ENCODE results near the gene CDK8.

Gene CDK8

DNA sequence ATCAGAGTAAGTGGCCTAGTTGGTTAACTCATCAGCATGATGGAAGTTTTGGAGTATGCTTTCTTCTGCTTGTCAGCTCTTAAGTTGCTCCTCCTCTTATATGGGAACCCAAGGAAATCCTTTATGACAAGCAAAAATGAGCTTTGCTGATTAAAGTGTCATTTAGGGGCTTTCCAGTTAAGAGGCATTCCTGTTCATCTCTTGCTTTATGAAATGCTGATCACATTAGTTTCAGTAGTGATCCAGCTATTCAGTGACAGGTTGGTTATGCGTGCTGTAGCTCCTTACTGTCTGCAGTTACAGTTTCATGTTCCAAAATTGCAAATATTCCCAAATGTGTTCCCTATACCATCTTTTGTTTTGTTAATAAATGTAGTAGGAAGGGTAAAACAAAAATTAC lies 146.6 kb downstream of the CDK8 start:
- no peak for DNase-seq

DNA sequence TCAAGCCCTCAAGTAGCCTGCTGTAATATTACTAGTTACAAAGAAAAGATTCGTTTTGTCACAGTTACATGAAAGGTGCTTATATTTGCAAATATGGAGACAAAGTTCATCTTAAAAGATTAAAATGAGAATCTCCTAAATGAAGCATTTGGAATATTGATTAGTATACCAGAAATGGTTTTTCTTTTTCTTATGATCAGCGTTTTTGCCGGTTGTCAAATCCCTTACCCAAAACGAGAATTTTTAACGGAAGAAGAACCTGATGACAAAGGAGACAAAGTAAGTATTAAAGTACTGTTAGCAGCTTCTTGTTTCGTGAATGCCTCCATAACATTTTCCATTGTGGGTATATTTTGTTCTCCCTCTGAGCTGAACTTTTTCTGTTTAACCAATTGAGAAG lies 147.1 kb downstream of the CDK8 start:
- no peak for DNase-seq

GRCh38 chr13:26401578-26402021 lies 147.7 kb downstream of the CDK8 start:
- no peak for DNase-seq

DNA sequence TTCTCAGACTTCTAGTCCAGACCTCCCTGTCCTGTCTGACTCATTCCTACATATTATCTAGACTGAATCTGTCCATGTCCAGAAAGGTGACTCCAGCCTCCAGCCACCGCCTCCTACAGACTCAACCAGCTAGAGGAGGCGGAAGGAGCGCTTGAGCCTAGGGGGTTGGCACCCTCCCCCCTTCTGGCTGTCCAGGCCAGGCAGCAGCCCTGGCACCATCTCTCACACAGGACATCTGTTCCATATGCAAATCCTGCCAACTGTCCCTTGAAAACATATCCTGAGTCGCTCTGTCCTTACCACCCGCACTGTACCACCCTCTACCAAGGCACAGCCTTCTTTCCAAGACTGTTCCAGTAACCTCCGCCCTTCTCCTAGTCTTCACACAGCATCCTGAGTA lies 152.9 kb downstream of the CDK8 start:
- peak; percentile 4 to 38 for DNase-seq

DNA sequence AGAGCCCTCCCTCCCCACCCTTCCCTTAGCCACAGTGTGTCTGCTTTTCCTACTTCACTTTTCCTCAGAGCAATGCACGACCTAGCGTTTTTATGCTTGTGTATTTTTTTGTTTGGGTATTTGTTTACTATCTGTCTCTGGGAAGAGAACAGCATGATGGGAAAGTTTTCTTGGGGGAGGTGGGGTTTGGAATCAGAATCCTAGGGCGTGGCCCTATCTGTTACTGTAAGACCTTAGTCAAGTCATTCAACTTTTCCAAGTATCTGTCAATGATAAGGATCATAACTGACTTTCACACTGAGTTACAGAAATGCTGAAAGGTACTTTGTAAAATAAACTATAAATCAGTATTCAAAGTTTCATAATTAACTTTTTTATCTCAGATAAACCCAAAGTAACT lies 157.3 kb downstream of the CDK8 start:
- no peak for DNase-seq

- no peak for DNase-seq
These were observed 158.3 kb downstream of the CDK8 start for GRCh38 chr13:26412263-26412662.

- no peak for DNase-seq
These were observed 159.2 kb downstream of the CDK8 start for GRCh38 chr13:26412936-26413716.

GRCh38 chr13:26420282-26420960 lies 166.5 kb downstream of the CDK8 start:
- DNase-seq: no peak

GRCh38 chr13:26422036-26422435 lies 168.1 kb downstream of the CDK8 start:
- DNase-seq: no peak

GRCh38 chr13:26423629-26424028 lies 169.7 kb downstream of the CDK8 start:
- DNase-seq: no peak

- DNase-seq: no peak
These were observed 170.3 kb downstream of the CDK8 start for GRCh38 chr13:26424181-26424580.

GRCh38 chr13:26425443-26426358 lies 171.8 kb downstream of the CDK8 start:
- DNase-seq: no peak

- no peak for DNase-seq
These were observed 179.8 kb downstream of the CDK8 start for GRCh38 chr13:26433776-26434175.

DNA sequence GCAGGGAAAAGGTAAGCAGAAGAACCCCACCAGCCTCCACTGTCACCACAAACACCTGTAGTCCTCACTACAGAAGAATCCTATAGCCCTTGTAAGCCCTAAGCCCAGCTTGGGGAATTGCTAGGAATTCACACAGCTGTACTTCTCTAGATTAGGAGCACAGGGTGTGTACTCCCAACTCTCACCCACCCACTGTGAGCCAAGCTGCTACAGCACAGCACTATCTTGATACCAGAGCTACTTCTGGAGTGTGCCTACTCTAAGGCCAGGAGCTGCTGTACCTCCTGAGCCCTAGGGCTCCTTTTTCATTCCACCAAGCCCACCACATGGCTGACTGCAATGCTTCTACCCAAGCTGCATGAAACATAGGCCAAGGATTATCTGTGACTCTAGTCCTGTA lies 181.2 kb downstream of the CDK8 start:
- no peak for DNase-seq

DNA sequence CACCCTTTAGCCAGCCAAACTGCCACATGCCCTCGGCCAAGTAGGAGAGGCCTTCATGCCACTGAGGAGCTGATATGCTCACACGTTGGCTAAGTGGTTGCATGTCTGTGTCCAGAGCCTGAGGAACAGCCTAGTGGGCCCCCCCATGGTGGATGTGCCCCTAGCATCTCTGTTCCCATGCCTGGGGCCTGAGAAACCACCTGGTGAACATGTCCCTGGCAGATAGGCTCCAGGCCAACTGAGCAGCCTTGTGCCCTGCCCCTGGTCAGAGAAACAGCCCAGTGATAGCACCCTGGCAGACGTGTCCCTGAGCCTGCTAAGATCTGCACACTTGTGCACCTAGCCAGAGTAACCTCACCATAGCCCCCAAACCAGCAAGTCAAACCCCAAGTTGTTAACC lies 181.7 kb downstream of the CDK8 start:
- no peak for DNase-seq

DNA sequence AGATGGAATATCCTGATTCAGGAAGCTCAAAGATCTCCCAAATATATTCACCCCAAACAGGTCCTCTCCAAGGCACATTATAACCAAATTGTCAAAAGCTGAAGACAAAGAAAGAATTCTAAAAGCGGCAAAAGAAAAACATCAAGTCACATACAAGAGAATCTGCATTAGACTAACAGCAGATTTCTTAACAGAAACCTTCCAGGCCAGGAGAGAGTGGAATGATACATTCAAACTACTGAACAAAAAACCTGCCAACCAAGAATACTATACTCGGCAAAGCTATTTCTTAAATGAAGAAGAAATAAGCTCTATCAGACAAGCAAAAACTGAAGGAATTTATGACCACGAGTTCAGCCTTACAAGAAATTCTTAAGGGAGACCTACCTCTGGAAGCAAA lies 183.0 kb downstream of the CDK8 start:
- no peak for DNase-seq

- DNase-seq: no peak
These were observed 186.2 kb downstream of the CDK8 start for GRCh38 chr13:26440111-26440510.

DNA sequence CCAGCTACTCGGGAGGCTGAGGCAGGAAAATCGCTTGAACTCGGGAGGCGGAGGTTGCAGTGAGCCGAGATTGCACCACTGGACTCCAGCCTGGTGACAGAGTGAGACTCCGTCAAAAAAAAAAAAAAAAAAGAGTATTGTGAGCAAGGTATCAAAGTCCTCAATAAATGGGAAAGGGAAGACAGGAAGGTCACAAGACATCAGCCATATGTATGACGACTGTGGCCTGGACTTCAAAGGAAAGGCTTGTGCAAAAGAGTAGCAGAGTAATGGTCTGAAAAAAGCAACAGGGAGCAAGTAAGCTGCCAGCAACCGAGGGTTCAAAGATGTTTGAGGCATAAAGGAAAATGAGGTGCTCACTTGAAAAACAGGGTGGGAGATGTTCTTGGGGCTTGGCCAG lies 187.5 kb downstream of the CDK8 start:
- no peak for DNase-seq

GRCh38 chr13:26442541-26442940 lies 188.6 kb downstream of the CDK8 start:
- no peak for DNase-seq

DNA sequence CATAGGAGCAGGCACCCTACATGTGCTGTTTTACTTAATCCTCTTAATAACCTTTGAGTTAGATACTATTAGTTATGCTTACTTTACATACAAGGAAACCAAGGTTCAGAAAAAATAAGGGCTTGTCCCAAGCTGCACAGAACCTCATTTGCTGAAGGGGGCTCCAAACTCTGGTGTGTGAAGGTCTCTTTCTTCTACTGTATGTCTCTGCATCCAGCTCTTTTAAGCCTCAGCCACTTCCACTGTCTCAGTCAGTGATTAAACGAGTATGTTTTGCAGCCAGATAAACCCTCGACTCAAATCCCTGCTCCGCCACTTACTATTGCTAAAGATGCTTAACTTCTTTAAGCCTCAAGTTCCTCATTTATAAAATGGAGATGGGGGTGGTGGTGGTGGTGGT lies 191.2 kb downstream of the CDK8 start:
- DNase-seq: no peak

DNA sequence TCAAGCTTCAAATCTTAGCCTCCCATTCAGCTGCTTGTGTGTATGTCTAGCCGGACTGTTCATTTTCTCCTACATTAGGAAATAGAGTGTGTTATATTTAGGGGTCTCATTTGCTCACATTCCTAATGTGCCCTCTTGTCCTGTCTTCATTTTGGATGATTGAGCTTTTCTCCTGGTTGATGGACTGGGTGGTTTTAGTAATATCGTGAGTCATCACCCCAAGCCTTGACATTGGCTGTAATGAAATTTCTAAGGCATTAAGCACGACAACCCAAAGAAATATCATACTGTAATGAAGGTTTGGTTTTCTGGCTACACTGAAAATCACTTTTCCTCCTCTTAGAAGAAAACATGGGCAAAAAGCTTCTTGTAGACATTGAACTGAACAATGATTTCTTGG lies 192.8 kb downstream of the CDK8 start:
- DNase-seq: no peak

- DNase-seq: no peak
These were observed 194.1 kb downstream of the CDK8 start for GRCh38 chr13:26448032-26448431.

DNA sequence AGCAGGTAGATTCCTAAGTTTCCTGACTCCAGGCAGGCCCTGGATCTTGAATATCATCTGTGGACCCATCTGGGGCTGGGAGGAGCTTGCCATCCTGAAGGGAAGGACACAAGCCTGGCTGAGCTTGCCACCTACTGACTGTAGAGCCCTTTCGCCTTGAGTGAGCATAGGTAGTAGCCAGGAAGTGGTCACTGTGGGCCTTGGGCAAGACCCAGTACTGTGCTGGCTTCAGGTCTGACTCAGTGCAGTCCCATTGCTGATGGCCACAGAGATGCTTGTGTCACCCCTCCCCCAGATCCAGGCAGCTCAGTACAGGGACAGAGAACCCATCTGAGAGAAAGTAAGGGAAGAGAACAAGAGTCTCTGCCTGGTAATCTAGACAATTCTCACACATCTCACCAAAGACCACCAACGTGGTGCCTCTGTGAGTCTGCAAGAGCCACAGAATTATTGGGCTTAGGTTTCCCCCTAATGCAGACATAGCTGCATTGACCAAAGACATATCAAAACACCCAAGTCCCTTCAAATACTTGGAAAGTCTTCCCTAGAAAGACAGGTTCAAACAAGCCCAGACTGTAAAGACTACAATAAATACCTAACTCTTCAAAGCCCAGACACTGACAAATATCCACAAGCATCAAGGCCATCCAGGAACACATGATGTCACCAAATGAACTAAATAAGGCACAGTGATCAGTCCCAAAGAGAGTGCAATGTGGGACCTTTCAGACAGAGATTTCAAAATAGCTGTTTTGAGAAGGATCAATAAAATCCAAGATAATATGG lies 195.3 kb downstream of the CDK8 start:
- DNase-seq: no peak
